ENCODE results near the gene LTBP1. TPM values are rescaled to one million over a fixed set of nuclear protein-coding genes. Genes with fewer than 3 reads are reported as not detected.

LTBP1 gene
- total RNA-seq, 1 experiment from 2014 or later = 162 TPM

GRCh38 chr2:33074197-33074596 is 127.4 kb downstream of the LTBP1 start:
- no peak for DNase-seq (ENCODE audit: low read depth)

- DNase-seq (ENCODE audit: low read depth) = no peak
Measured at GRCh38 chr2:33077311-33077710, 130.6 kb downstream of the LTBP1 start.

DNA sequence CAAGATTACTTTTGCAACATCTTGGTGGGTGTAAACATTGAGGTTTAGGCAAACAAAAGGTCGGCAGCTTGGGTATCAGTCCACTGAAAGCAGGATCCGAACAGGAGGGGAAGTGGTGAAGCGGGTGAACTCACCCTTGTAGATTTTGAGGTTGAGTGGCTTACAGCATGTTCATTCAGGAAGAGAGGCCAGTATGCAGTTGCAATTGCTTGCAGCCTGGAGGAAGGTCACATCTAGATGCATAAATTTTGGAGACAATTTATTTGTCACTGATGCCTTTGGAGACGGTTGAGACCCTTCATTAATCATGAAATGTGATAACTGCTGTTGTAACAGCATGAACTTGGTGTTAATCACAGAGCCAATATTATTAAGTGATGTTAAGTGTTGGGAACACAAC is 131.1 kb downstream of the LTBP1 start:
- no peak for DNase-seq (ENCODE audit: low read depth)

- DNase-seq (ENCODE audit: low read depth) = no peak
Measured at GRCh38 chr2:33081691-33082090, 134.9 kb downstream of the LTBP1 start.

GRCh38 chr2:33083699-33084387 is 137.1 kb downstream of the LTBP1 start:
- no peak for DNase-seq (ENCODE audit: low read depth)

GRCh38 chr2:33084433-33084832 is 137.7 kb downstream of the LTBP1 start:
- no peak for DNase-seq (ENCODE audit: low read depth)

GRCh38 chr2:33085646-33086045 is 138.9 kb downstream of the LTBP1 start:
- DNase-seq (ENCODE audit: low read depth) = no peak

GRCh38 chr2:33086400-33087015 is 139.8 kb downstream of the LTBP1 start:
- no peak for DNase-seq (ENCODE audit: low read depth)

DNA sequence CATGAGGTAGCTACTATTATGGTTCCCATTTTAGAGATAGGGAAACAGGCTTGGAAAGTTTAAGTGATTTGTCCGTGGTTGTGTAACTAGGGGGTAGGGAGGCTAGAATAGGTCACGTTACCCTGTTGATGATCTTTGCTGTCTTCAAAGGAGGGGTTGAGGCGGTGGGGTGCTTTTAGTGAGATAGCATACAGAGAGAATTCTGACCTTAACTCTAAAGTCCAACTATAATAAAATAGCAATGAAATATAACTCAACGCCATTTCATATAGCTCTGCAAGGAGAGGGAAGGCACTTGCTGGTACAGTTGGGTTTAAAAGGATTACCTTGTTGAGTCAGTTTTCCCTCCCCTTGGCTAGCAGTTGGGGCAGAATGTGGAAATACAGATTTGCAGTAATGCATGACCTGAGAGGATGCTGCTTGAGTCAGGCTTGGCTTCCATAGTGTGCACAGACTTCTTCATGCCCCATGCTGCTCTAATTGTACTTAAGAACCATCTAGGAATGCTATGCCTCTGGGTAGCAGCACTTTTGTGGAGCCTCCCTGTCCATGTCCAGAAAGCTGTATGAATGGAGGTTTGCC is 143.9 kb downstream of the LTBP1 start:
- no peak for DNase-seq (ENCODE audit: low read depth)

GRCh38 chr2:33091541-33092123 is 144.9 kb downstream of the LTBP1 start:
- DNase-seq (ENCODE audit: low read depth) = no peak

GRCh38 chr2:33093283-33093993 is 146.7 kb downstream of the LTBP1 start:
- DNase-seq (ENCODE audit: low read depth) = no peak

DNA sequence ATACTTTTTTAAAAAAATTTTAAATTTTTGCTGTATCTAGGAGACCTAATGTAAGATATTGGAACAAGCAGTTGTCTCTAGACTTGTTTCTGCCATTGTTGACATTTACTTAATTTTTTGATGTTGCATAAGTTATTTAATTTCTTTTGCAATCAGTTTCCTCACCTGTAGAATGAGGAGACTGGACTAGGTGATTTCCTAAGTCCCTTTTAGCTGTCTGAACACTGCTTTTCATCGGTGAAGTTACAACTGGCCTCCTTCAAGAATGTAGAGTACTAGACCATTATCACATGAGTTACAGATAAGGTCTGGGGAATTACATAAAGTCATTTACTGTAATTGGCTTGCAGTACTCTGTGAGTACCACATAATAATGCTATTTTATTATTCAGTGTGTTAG is 147.6 kb downstream of the LTBP1 start:
- DNase-seq (ENCODE audit: low read depth) = no peak

- no peak for DNase-seq (ENCODE audit: low read depth)
Measured at GRCh38 chr2:33099989-33100388, 153.2 kb downstream of the LTBP1 start.

- no peak for DNase-seq (ENCODE audit: low read depth)
Measured at GRCh38 chr2:33100921-33101320, 154.2 kb downstream of the LTBP1 start.

- peak; percentile 58 for DNase-seq (ENCODE audit: low read depth)
Measured at GRCh38 chr2:33104052-33104623, 157.4 kb downstream of the LTBP1 start.

GRCh38 chr2:33104726-33105125 is 158.0 kb downstream of the LTBP1 start:
- peak; percentile 67 for DNase-seq (ENCODE audit: low read depth)

DNA sequence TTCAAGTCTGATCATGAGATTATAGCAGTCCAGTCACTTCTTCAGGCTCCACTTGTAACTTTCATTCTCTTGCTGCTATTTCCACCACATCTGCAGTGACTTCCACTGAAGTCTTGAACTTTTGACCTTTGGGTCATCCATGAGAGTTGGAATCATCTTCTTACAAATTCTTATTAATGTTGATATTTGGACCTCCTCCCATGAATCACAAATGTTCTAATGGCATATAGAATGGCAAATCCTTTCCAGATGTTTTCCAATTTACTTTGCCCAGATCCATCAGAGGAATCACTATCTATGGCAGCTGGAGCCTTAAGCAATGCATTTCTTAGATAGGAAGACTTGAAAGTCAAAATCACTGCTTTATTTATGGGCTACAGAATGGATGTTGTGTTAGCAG is 159.4 kb downstream of the LTBP1 start:
- peak; percentile 35 for DNase-seq (ENCODE audit: low read depth)

DNA sequence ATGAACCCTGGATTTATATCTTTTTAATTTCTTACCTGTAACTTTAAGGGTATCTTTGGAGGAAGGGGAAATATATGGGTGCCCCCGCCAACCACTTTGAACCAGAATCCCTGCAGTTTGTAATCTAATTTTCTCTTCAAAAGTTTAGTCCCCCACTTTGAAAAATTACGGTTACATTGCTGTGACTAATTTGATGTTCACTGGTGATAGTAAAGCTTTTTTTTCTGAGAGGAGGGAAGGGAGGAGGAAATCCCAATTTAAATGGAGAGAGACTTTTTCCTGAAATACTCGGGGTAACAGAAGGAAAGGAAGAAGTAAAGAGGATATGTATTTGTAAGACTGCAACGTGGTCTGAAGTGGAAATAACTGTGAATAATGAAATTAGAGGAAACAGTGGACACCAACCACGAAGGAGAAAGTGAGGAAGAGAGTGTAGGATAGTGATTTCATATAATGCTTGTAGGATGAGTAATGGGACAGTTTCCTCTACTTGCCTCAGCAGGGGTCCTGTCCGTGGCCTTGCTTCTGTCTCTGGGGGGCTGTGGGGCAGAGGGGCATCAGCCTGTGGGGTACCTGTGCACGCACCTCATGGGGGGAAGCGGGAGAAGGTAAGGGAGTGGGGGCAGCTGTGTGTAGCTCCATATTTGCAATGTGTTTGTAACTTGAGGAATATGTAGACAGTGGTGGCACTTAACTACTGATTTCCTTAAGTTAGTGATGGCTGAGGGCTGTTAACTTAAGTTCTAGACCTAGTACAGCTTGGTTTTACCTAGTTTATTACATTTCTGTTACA is 161.1 kb downstream of the LTBP1 start:
- peak; percentile 20 for DNase-seq (ENCODE audit: low read depth)

DNA sequence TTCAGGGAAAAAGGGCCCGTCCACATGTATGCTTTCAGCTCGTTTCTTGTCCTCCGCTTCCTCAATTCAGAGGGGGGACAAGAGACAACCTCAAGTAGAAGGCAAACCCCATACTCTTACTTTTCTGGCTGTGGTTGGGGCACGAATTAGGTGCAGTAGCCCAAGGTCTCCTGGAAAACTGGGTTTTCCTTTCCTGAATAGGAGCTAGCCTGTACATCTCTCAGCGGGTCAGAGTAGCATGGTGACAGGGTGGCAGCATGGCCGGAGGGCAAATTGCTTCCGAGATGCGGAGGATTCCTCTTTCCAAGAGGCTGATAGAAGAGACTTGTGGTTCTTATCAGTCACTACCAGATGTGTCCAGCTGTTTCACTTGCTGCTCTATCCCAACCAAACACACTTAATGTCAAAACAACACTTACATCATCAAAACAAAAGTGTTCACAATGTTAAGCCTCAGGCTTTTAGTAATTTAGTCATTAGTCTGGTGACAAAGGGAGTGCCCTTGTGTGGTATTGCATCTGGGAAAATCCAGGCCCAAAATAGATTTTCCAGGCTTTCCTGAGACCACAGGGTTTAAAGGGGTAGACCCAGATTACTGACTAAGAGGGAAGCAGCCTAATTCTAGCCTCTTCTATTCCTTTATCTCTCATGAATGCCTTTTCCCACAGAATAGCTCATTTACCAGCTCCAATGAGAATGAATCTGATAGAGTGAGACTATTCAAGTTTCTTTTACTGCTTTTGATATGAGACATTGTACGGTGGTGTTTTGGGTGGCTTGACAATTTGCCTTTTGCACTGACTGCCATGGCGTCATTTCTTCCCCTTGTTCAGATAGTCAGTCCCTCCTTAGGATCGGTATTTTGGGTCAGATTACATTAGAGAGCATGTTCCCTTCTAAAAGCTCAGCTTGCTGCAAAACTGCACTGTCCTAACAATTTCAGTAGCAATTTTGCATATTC is 162.0 kb downstream of the LTBP1 start:
- DNase-seq (ENCODE audit: low read depth) = peak; percentile 95

DNA sequence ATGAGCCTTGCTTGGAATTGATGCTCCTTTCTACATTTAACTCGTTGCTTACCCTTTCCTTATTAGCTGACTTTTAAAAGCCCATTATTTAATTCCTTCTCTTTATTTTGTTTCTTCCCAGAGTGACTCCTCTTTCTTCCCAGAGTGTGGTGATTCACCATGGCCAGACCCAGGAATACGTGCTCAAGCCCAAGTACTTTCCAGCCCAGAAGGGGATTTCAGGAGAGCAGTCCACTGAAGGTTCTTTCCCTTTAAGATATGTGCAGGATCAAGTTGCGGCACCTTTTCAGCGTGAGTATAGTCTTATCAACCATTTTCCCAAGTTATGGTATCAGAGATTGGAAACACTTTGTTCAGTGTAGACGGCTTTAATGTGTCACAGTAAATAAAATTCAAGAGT is 163.7 kb downstream of the LTBP1 start:
- DNase-seq (ENCODE audit: low read depth) = peak; percentile 32
